Heart right ventricle (tissue), 16 donors: ENCODE measurements around the gene CDKAL1. TPM values are rescaled to one million over a fixed set of nuclear protein-coding genes. Genes with fewer than 3 reads are reported as not detected.

Experiments used
- ATAC-seq, 8 donors: fragments of 200-7000 bp; cut with Tn5 transposase; one replicate each; pipeline ENCODE4 v1.9.1; 2020; ENCODE audit warnings: mild to moderate bottlenecking in 8 of 8, moderate library complexity in 8 of 8, moderate number of reproducible peaks in 1 of 8
- DNase-seq, 2 donors: peaks; one replicate each; pipeline ENCODE4 v3.0.0-alpha.2; 2020
- H3K27ac ChIP-seq, 10 donors: fragments of 200-600 bp; sonication (generic) in 2 of 10; one replicate each; pipeline versions ENCODE4 v1.5.0 to v1.8.0; 2020 to 2022; ENCODE audit warnings: mild to moderate bottlenecking in 3 of 10
- H3K27me3 ChIP-seq, 7 donors: fragments of 200-600 bp; one replicate each; pipeline ENCODE4 v1.8.0; 2021 to 2022; ENCODE audit warnings: mild to moderate bottlenecking in 2 of 7
- H3K36me3 ChIP-seq, 9 donors: fragments of 200-600 bp; sonication (generic) in 1 of 9; one replicate each; pipeline versions ENCODE4 v1.5.0 to v1.8.0; 2020 to 2022; ENCODE audit warnings: mild to moderate bottlenecking in 2 of 9
- H3K4me1 ChIP-seq, 9 donors: fragments of 200-600 bp; sonication (generic) in 1 of 9; one replicate each; pipeline versions ENCODE4 v1.5.0 to v1.8.0; 2020 to 2022; ENCODE audit warnings: mild to moderate bottlenecking in 4 of 9
- H3K4me3 ChIP-seq, 10 donors: fragments of 200-600 bp; sonication (generic) in 2 of 10; one replicate each; pipeline versions ENCODE4 v1.5.0 to v1.8.0; 2020 to 2022; ENCODE audit warnings: mild to moderate bottlenecking in 7 of 10, moderate library complexity in 2 of 10
- H3K9me3 ChIP-seq, 11 donors: fragments of 200-600 bp in 10 of 11; sonication (generic) in 2 of 11; one replicate each; pipeline versions ENCODE4 v1.5.0 to v1.8.0; 2013 to 2022; ENCODE audit warnings: mild to moderate bottlenecking in 2 of 11, control low read depth in 1 of 11, moderate library complexity in 1 of 11
- CTCF ChIP-seq, 9 donors: fragments of 200-600 bp; sonication (generic) in 2 of 9; IDR thresholded peaks; one replicate each; pipeline versions ENCODE4 v1.5.0 to v1.8.0; 2021 to 2022; ENCODE audit warnings: antibody characterized with exemption in 9 of 9, mild to moderate bottlenecking in 5 of 9, moderate library complexity in 1 of 9
- WGBS, 2 donors: extraction: QIAGEN DNeasy Blood & Tissue Kit; methylation state at CpG; one replicate each; pipeline ENCODE4 v1.1.7; 2013; ENCODE audit warnings: inconsistent platforms in 1 of 2; 5-methylcytosine and 5-hydroxymethylcytosine counted together
- intact Hi-C, 10 donors: fragments of 100-400 bp; cut with DNase I; formaldehyde crosslinking; loops; one replicate each; pipeline versions ENCODE4 v1.11.1 to v1.14.2; 2022
- polyA plus RNA-seq, 2 donors: library from polyadenylated mRNA; stranded (reverse); fragments of 200-250 nt; gene quantifications; one replicate each; pipeline ENCODE4 v1.2.3, GENCODE V29; 2013
- total RNA-seq, 10 donors: library from RNA; stranded (reverse); fragmentation: NEBNext Ultra II Directional in 3 of 10; extraction: Animal tissue kit (Norgen Biotek cat#: 25700) in 3 of 10; gene quantifications; one replicate each; pipeline versions ENCODE4 v1.2.1 to v1.2.4, GENCODE V29; 2021 to 2023
- donor health status: Arrhythmogenic right ventricular cardiomyopathy.
- donor health status: ischemic (EF 13 %, LVEDD 7.1; RV severe dilation, severe dysfunction).
- donor health status: healthy with polysubstance abuse.
- donor health status: DM: no; HTN: yes; CAD: no.
- donor health status: DM: no; HTN: no; CAD: no.
- donor health status: ischemic (EF 25% LVEDD 6.9; RV normal size, moderate dysfunction).
- donor health status: ischemic (EF 25% LVEDD 5.7; RV mildly dilated, moderate dysfunction).
- donor health status: healthy.
- donor health status: DM: yes; HTN: yes; CAD: no.
- donor health status: Ischemic cardiomyopathy.
- donor health status: ischemic (EF 35%, LVEDD 5.7; RV mildly dilated, moderate dysfunction).
- donor health status: nonischemic (EF 11% LVEDD 7.7; RV severe dilation, severe dysfunction).
- donor health status: DM: yes; HTN: yes; CAD: no.
- donor health status: PGD.
- donor health status: ischemic (EF 29% LVEDD 5.4; RV normal size, mild dysfunction).
- donor health status: nonischemic (EF 23%, LVEDD 6.1; RV moderate dilation, normal function).

CDKAL1 gene
- total and polyA plus RNA-seq, 12 donors: 3.2 to 14.0 (median 10.6) TPM

GRCh38 chr6:20811109-20811761 is 277.0 kb downstream of the CDKAL1 start:
- Histone ChIP-seq H3K9me3 (peaks cover 0 to 32% (median 9%) of the 10 kb centered on the region in 11 donors), H3K4me1 (peaks cover 0 to 25% (median 14%) of the 10 kb centered on the region in 9 donors), H3K36me3 (peaks cover 0 to 3% (median 0%) of the 10 kb centered on the region in 9 donors), H3K27ac (peak overlapping the region in 7 of 10 donors; percentile 3 to 56 (median 22)), H3K27me3 (no peaks in the 10 kb centered on the region), H3K4me3 (no peak overlapping the region)
- 18 to 22% methylated on average over 6 of the region's 6 CpGs for WGBS, 2 donors
- DNase-seq: peak in 1 of 2 donors; percentile 12
- peak in 5 of 8 donors; percentile 24 to 69 (median 59) for ATAC-seq
- no peak for TF ChIP-seq CTCF (IDR thresholded peaks at IDR 0.05)
- intact Hi-C loops: no loop called here

GRCh38 chr6:20812776-20813175 is 278.5 kb downstream of the CDKAL1 start:
- DNase-seq: no peak
- no peaks in the 10 kb centered on the region for H3K27me3 ChIP-seq
- H3K27ac ChIP-seq: no peak overlapping the region
- intact Hi-C loops: no loop called here
- peaks cover 0 to 25% (median 14%) of the 10 kb centered on the region in 9 donors for H3K4me1 ChIP-seq
- WGBS, 2 donors: 97 to 100% methylated on average over 2 of the region's 2 CpGs
- no peak for TF ChIP-seq CTCF (IDR thresholded peaks at IDR 0.05)
- H3K9me3 ChIP-seq: peaks cover 0 to 19% (median 0%) of the 10 kb centered on the region in 11 donors
- peaks cover 0 to 3% (median 0%) of the 10 kb centered on the region in 9 donors for H3K36me3 ChIP-seq
- no peak overlapping the region for H3K4me3 ChIP-seq
- no peak for ATAC-seq

- H3K36me3 ChIP-seq: peaks cover 0 to 3% (median 0%) of the 10 kb centered on the region in 9 donors
- peaks cover 0 to 19% (median 0%) of the 10 kb centered on the region in 11 donors for H3K9me3 ChIP-seq
- no peak for DNase-seq
- peaks cover 0 to 13% (median 7%) of the 10 kb centered on the region in 9 donors for H3K4me1 ChIP-seq
- no peak for ATAC-seq
- no peaks in the 10 kb centered on the region for H3K27me3 ChIP-seq
- intact Hi-C loops: no loop called here
- WGBS, 2 donors: 97 to 98% methylated on average over 4 of the region's 4 CpGs
- no peak overlapping the region for H3K4me3 ChIP-seq
- H3K27ac ChIP-seq: no peak overlapping the region
- no peak for TF ChIP-seq CTCF (IDR thresholded peaks at IDR 0.05)
Observed at GRCh38 chr6:20814494-20814893, 280.2 kb downstream of the CDKAL1 start.

DNA sequence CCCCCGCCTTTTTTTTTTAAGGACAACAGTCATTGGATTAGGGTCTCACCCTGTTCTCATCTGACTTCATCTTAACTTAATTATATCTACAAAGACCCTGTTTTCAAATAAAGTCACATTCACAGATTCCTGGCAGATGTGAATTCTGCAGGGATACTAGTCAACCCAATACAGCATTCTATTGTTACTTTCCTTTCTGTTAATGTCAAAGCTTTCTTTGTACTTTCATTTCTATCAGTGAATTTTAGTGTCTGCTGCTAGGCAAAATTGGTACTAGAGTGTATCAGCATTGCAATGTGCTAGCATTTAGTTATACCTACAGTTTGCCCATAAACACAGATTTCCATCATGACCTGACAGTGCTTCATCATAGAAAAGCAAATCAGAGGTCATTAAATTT is 281.9 kb downstream of the CDKAL1 start:
- no CpG with 5 or more reads among the region's 1 CpG for WGBS, 2 donors
- no peaks in the 10 kb centered on the region for H3K27me3 ChIP-seq
- H3K4me1 ChIP-seq: peaks cover 0 to 8% (median 3%) of the 10 kb centered on the region in 9 donors
- peaks cover 0 to 19% (median 0%) of the 10 kb centered on the region in 11 donors for H3K9me3 ChIP-seq
- peaks cover 0 to 3% (median 0%) of the 10 kb centered on the region in 9 donors for H3K36me3 ChIP-seq
- DNase-seq: no peak
- H3K4me3 ChIP-seq: no peak overlapping the region
- intact Hi-C loops: no loop called here
- no peak overlapping the region for H3K27ac ChIP-seq
- no peak for ATAC-seq
- TF ChIP-seq CTCF (IDR thresholded peaks at IDR 0.05): no peak
